HepG2 (cell line): ENCODE results near the gene CRAMP1. TPM values are rescaled to one million over a fixed set of nuclear protein-coding genes. Genes with fewer than 3 reads are reported as not detected.

Source experiments
- ATAC-seq: fragments of 200-7000 bp; cut with Tn5 transposase; 3 replicates; pipeline ENCODE4 v1.9.1; 2020; ENCODE audit warnings: mild to moderate bottlenecking, moderate library complexity
- BruUV-seq: library from RNA; stranded (reverse); fragments of 400-500 nt; replicated peaks from 2 replicates; lab custom pipeline; 2021; lab: Mats Ljungman, UMichigan
- CTCF ChIA-PET: fragments of 300-600 bp; formaldehyde crosslinking; extraction: SDS; loops from one replicate; lab custom pipeline; 2021; ENCODE audit warnings: low total read pairs, inconsistent platforms, low intra/inter-chr PET ratio; lab: Yijun Ruan, JAX
- POLR2A ChIA-PET: fragments of 350-600 bp; sonication (Branson Sonifier 250); formaldehyde crosslinking; loops from one replicate; lab custom pipeline; 2020; ENCODE audit warnings: antibody characterized with exemption, inconsistent platforms; lab: Yijun Ruan, JAX
- DNase-seq: peaks from one replicate; pipeline ENCODE4 v3.0.0-alpha.2; 2015; ENCODE audit warnings: low spot score
- FAIRE-seq: peaks from 3 replicates; lab custom pipeline; 2011; peaks lifted over from hg19 to GRCh38; lab: Jason Lieb, UNC
- H2AFZ ChIP-seq: one replicate; pipeline ENCODE4 v1.6.1; 2011; ENCODE audit warnings: low read length, inconsistent platforms
- H3K27ac ChIP-seq: fragments of 300-600 bp; 3 replicates; pipeline ENCODE4 v1.8.0; 2011; ENCODE audit warnings: mixed run types, mild to moderate bottlenecking, mixed read lengths, low read length, inconsistent platforms; ENCODE audit not compliant: insufficient read depth; ENCODE audit errors: extremely low read length
- H3K27me3 ChIP-seq, 2 experiments: fragments of 200-600 bp in 1 of 2; 2 replicates in 1 of 2; 3 replicates in 1 of 2; pipeline versions ENCODE4 v1.6.0 to v1.8.0; 2011; ENCODE audit warnings: low read length in 2 of 2, mild to moderate bottlenecking in 2 of 2, moderate library complexity in 2 of 2, inconsistent platforms in 1 of 2; ENCODE audit not compliant: insufficient read depth in 2 of 2, control insufficient read depth in 1 of 2
- H3K36me3 ChIP-seq, 2 experiments: fragments of 200-600 bp in 1 of 2; replicated peaks in 1 of 2; 2 replicates in 1 of 2; 3 replicates in 1 of 2; pipeline versions ENCODE4 v1.5.1 to v1.8.0; 2011; ENCODE audit warnings: low read length in 2 of 2, inconsistent platforms in 1 of 2; ENCODE audit not compliant: insufficient read depth in 2 of 2, control insufficient read depth in 1 of 2
- H3K4me1 ChIP-seq: 2 replicates; pipeline ENCODE4 v1.5.1; 2012; ENCODE audit warnings: low read length, inconsistent platforms; ENCODE audit not compliant: insufficient read depth
- H3K4me2 ChIP-seq: 2 replicates; pipeline ENCODE4 v1.6.0; 2011; ENCODE audit warnings: low read depth, low read length, inconsistent platforms
- H3K4me3 ChIP-seq, 3 experiments: fragments of 200-600 bp in 1 of 3; sonication (generic), shearing (Covaris generic) in 1 of 3; replicated peaks in 1 of 3; 2 replicates each; pipeline ENCODE4 v1.5.1; 2011 to 2016; ENCODE audit warnings: low read length in 3 of 3, inconsistent platforms in 2 of 3, low read depth in 2 of 3, mild to moderate bottlenecking in 2 of 3, control low read depth in 1 of 3, mixed read lengths in 1 of 3; ENCODE audit not compliant: insufficient read depth in 1 of 3
- H3K79me2 ChIP-seq: one replicate; pipeline ENCODE4 v1.6.1; 2011; ENCODE audit warnings: low read length, inconsistent platforms; ENCODE audit not compliant: insufficient read depth
- H3K9ac ChIP-seq: 2 replicates; pipeline ENCODE4 v1.6.0; 2011; ENCODE audit warnings: mild to moderate bottlenecking, low read depth, low read length, inconsistent platforms; ENCODE audit not compliant: insufficient read depth
- H3K9me3 ChIP-seq: 2 replicates; pipeline ENCODE4 v1.5.1; 2012; ENCODE audit warnings: mild to moderate bottlenecking, low read length
- H4K20me1 ChIP-seq: 2 replicates; pipeline ENCODE4 v1.6.0; 2011; ENCODE audit warnings: inconsistent platforms, mild to moderate bottlenecking, low read length, moderate library complexity; ENCODE audit not compliant: insufficient read depth
- CBX1 ChIP-seq: IDR thresholded peaks from one replicate; pipeline ENCODE4 v1.6.1; 2016; ENCODE audit warnings: antibody characterized with exemption, low read depth
- CEBPG ChIP-seq: IDR thresholded peaks from 2 replicates; pipeline ENCODE4 v1.6.1; 2016
- CHCHD3 ChIP-seq: sonication (generic); formaldehyde crosslinking; IDR thresholded peaks from 2 replicates; pipeline ENCODE4 v1.8.0; 2022; ENCODE audit warnings: mild to moderate bottlenecking, missing genetic modification reagents, moderate library complexity
- GATAD2A ChIP-seq: IDR thresholded peaks from 2 replicates; pipeline ENCODE4 v1.6.1; 2016
- RFXAP ChIP-seq: sonication (generic); formaldehyde crosslinking; IDR thresholded peaks from 2 replicates; pipeline ENCODE4 v1.4.0; 2020; ENCODE audit warnings: missing genetic modification reagents, borderline replicate concordance
- SP140L ChIP-seq: sonication (generic); formaldehyde crosslinking; IDR thresholded peaks from 2 replicates; pipeline ENCODE4 v1.4.0; 2020; ENCODE audit warnings: missing genetic modification reagents, borderline replicate concordance
- ZNF124 ChIP-seq: sonication (generic); formaldehyde crosslinking; IDR thresholded peaks from 2 replicates; pipeline ENCODE4 v1.4.0; 2020; ENCODE audit warnings: missing genetic modification reagents
- ZNF207 ChIP-seq: fragments of 450-650 bp; IDR thresholded peaks from 2 replicates; pipeline ENCODE4 v1.6.1; 2016; ENCODE audit warnings: antibody characterized with exemption, borderline replicate concordance
- ZNF296 ChIP-seq: sonication (generic); formaldehyde crosslinking; conservative IDR thresholded peaks from 2 replicates; pipeline ENCODE4 v1.5.0; 2020; ENCODE audit warnings: mild to moderate bottlenecking, missing genetic modification reagents
- ZNF431 ChIP-seq: sonication (generic); formaldehyde crosslinking; IDR thresholded peaks from 2 replicates; pipeline ENCODE4 v1.9.0; 2022; ENCODE audit warnings: missing genetic modification reagents, low read depth, mild to moderate bottlenecking, borderline replicate concordance
- ZNF713 ChIP-seq: sonication (generic); formaldehyde crosslinking; IDR thresholded peaks from 2 replicates; pipeline ENCODE4 v1.4.0; 2020; ENCODE audit warnings: mild to moderate bottlenecking, missing genetic modification reagents
- WGBS: methylation state at CpG from one replicate; pipeline ENCODE4 v1.1.6; 2017; ENCODE audit warnings: low lambda C conversion rate; 5-methylcytosine and 5-hydroxymethylcytosine counted together
- in situ Hi-C: cut with HindIII; loops from 2 replicates; pipeline ENCODE4 v1.10.0; 2017; ENCODE audit warnings: low pct_unique_long_range_greater_than_20kb; ENCODE audit not compliant: extremely low pct_ligation_motif_present
- intact Hi-C: fragments of 100-400 bp; cut with micrococcal nuclease; formaldehyde crosslinking; loops from one replicate; pipeline ENCODE4 v1.10.0; 2022; ENCODE audit not compliant: unreplicated experiment
- polyA plus RNA-seq, 8 experiments: library from polyadenylated mRNA; depleted of rRNA in 3 of 8; stranded (reverse) in 7 of 8; unstranded in 1 of 8; fragments of >200 nt; fragmentation: Illumina TruSeq in 4 of 8; extraction: Trizol in 4 of 8; gene quantifications; 2 replicates each; pipeline versions ENCODE4 v1.2.1 to v1.2.3, GENCODE V29; 2011 to 2016; ENCODE audit warnings: low read depth in 4 of 8, missing spikeins in 1 of 8, mixed read lengths in 1 of 8; ENCODE audit not compliant: insufficient read depth in 1 of 8
- total RNA-seq, 5 experiments: library from RNA; depleted of rRNA; stranded (reverse); fragments of >200 nt; fragmentation: Illumina TruSeq; extraction: Trizol; gene quantifications; 2 replicates each; pipeline ENCODE4 v1.2.3, GENCODE V29; 2016; ENCODE audit warnings: low read depth in 1 of 5
- TF ChIP-seq, protein P1 (sequence below): IDR thresholded peaks from 2 replicates; pipeline ENCODE4 v1.6.1; 2016; ENCODE audit warnings: mild to moderate bottlenecking, missing biosample characterization, missing genetic modification reagents
- TF ChIP-seq, protein P2 (sequence below): sonication (generic); formaldehyde crosslinking; IDR thresholded peaks from 2 replicates; pipeline ENCODE4 v1.5.0; 2020; ENCODE audit warnings: missing genetic modification reagents
- TF ChIP-seq, protein P3 (sequence below), 2 experiments: fragments of 450-650 bp in 1 of 2; sonication (generic) in 1 of 2; formaldehyde crosslinking; IDR thresholded peaks; 2 replicates each; pipeline versions ENCODE4 v1.5.0 to v1.8.0; 2020 to 2022; ENCODE audit warnings: mild to moderate bottlenecking in 1 of 2, missing genetic modification reagents in 1 of 2

The CRAMP1 gene
- total and polyA plus RNA-seq, 2 of the 13 experiments (the other 11 are each of a cell fraction or from before 2014, with no cell fraction given) = 6.8 to 9.7 TPM

DNA sequence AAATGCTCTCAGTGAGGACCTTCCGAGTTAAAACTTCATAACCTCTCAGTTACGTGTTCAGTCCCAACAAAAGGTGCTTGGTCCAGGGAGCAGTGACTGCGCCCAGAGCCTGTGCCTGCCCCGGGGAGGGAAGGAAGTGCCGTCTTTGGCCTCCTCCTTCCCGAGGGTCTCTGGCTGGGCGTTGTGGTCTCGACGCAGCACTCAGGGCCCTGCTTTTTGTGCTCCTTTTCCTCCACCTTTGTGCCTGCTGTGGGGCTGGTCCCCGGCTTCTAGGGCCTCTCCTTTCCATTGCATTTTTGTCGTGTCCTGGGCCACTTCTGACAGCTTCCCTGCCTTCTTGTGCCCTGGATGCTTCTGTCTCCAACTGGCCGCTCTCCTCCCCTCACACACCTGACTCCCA, 29.1 kb downstream of the CRAMP1 start (continued):
- TF ChIP-seq, protein P1, sequence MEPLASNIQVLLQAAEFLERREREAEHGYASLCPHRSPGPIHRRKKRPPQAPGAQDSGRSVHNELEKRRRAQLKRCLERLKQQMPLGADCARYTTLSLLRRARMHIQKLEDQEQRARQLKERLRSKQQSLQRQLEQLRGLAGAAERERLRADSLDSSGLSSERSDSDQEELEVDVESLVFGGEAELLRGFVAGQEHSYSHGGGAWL (CRISPR knock-in tag) = no peak
- TF ChIP-seq ZNF124 (CRISPR knock-in tag) = no peak
- no peak for TF ChIP-seq ZNF296 (CRISPR knock-in tag)
- TF ChIP-seq ZNF431 (CRISPR knock-in tag) = no peak

DNA sequence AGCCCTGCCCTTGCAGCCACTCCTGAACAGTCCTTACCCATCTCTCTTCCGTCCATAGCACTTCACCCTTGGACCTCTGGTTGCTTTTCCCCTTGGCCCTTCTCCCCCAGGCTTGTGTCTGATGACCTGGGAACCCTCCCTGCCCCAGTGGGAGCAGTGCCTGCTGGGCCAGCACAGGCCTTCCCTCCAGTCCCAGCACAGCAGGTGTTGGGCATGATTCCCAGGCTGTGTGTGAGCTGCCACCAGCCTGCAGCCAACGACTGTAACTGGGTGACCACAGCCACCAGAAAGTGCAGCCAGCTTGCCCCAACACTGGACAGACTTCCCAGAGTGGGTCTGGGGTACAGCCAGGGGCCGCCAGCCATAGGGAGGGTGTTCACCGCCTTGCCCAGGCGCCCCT, 30.0 kb downstream of the CRAMP1 start:
- POLR2A ChIA-PET = no interaction called here
- Histone ChIP-seq H3K4me2 (no peak overlapping the region), H3K9ac (no peak overlapping the region), H3K36me3 (peaks cover 32 to 79% of the 10 kb centered on the region in 2 experiments; a peak in 4 of 5 replicates), H2AFZ (no peak overlapping the region), H3K79me2 (no peaks in the 10 kb centered on the region), H3K27me3 (no peaks in the 10 kb centered on the region), H3K4me3 (no peak overlapping the region), H3K4me1 (peaks cover 11% of the 10 kb centered on the region), H3K27ac (no peak overlapping the region), H3K9me3 (no peaks in the 10 kb centered on the region), H4K20me1 (no peaks in the 10 kb centered on the region)
- no peak for ATAC-seq
- in situ Hi-C loops = no loop called here
- TF ChIP-seq ZNF713 (CRISPR knock-in tag) (no peak), CHCHD3 (CRISPR knock-in tag) (no peak), GATAD2A (no peak), CBX1 (no peak), SP140L (CRISPR knock-in tag) (no peak), ZNF207 (no peak), RFXAP (CRISPR knock-in tag) (no peak), CEBPG (CRISPR knock-in tag) (no peak)
- TF ChIP-seq, protein P2, sequence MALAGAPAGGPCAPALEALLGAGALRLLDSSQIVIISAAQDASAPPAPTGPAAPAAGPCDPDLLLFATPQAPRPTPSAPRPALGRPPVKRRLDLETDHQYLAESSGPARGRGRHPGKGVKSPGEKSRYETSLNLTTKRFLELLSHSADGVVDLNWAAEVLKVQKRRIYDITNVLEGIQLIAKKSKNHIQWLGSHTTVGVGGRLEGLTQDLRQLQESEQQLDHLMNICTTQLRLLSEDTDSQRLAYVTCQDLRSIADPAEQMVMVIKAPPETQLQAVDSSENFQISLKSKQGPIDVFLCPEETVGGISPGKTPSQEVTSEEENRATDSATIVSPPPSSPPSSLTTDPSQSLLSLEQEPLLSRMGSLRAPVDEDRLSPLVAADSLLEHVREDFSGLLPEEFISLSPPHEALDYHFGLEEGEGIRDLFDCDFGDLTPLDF (CRISPR knock-in tag) = no peak
- TF ChIP-seq, protein P3, sequence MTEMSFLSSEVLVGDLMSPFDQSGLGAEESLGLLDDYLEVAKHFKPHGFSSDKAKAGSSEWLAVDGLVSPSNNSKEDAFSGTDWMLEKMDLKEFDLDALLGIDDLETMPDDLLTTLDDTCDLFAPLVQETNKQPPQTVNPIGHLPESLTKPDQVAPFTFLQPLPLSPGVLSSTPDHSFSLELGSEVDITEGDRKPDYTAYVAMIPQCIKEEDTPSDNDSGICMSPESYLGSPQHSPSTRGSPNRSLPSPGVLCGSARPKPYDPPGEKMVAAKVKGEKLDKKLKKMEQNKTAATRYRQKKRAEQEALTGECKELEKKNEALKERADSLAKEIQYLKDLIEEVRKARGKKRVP (CRISPR knock-in tag; IDR thresholded peaks at IDR 0.05) = no peak
- FAIRE-seq = no peak
- DNase-seq = no peak
- intact Hi-C loops = no loop called here
- 100% methylated on average over 3 of the region's 5 CpGs for WGBS
- CTCF ChIA-PET = no interaction called here
- no TSS peak for BruUV-seq
